HCT116 (cell line): ENCODE measurements around the gene PER2.

Experiments
- CTCF ChIP-seq, 3 experiments: fragments of 200-600 bp in 1 of 3; sonication (generic) in 1 of 3; IDR thresholded peaks in 2 of 3; conservative IDR thresholded peaks in 1 of 3; 2 replicates each; pipeline ENCODE4 v1.5.1; 2012 to 2017; ENCODE audit warnings: low read depth in 2 of 3, low read length in 2 of 3, antibody characterized with exemption in 1 of 3, borderline replicate concordance in 1 of 3, control low read depth in 1 of 3, mild to moderate bottlenecking in 1 of 3, mixed read lengths in 1 of 3, mixed run types in 1 of 3, moderate library complexity in 1 of 3; ENCODE audit not compliant: insufficient read depth in 1 of 3
- EZH2 ChIP-seq: fragments of 200-600 bp; sonication (generic); IDR thresholded peaks from 2 replicates; pipeline ENCODE4 v1.6.1; 2017; ENCODE audit warnings: antibody characterized with exemption, mixed run types
- POLR2A ChIP-seq: IDR thresholded peaks from 2 replicates; pipeline ENCODE4 v1.7.0; 2011; ENCODE audit warnings: borderline replicate concordance; ENCODE audit not compliant: insufficient read depth, insufficient read length; ENCODE audit errors: extremely low read depth
- POLR2AphosphoS5 ChIP-seq: IDR thresholded peaks from 2 replicates; pipeline ENCODE4 v1.6.1; 2011; ENCODE audit warnings: mild to moderate bottlenecking, low read depth, low read length, moderate library complexity
- ZNF274 ChIP-seq: fragments of 200-500 bp; sonication (Bioruptor generic); IDR thresholded peaks from 2 replicates; pipeline ENCODE4 v1.6.1; 2014; ENCODE audit warnings: mild to moderate bottlenecking, low read depth, low read length, inconsistent platforms

GRCh38 chr2:238240757-238241711 lies 47.4 kb downstream of the PER2 start:
- TF ChIP-seq ZNF274 (no peak), CTCF (IDR thresholded peaks at IDR 0.05 in 2 of 3, conservative IDR thresholded peaks at IDR 0.05 in 1 of 3; ENCODE audit: borderline replicate concordance in 1 of 3, insufficient read depth in 1 of 3, low read depth in 2 of 3, low read length in 2 of 3) (no peak), POLR2AphosphoS5 (no peak), EZH2 (no peak), POLR2A (no peak)
